K562 (cell line): ENCODE data around the gene NPC1. TPM values are rescaled to one million over a fixed set of nuclear protein-coding genes. Genes with fewer than 3 reads are reported as not detected.
A peak's percentile ranks its signal among the peaks of the same experiment; 100 is the strongest.

Experiments
- ATAC-seq: fragments of 200-7000 bp; cut with Tn5 transposase; 3 replicates; pipeline ENCODE4 v1.9.1; 2020; ENCODE audit warnings: moderate library complexity
- BruUV-seq: library from RNA; stranded (reverse); fragments of 400-500 nt; replicated peaks from 2 replicates; lab custom pipeline; 2021; lab: Mats Ljungman, UMichigan
- CTCF ChIA-PET: fragments of 300-600 bp; formaldehyde crosslinking; extraction: SDS; loops from one replicate; lab custom pipeline; 2021; ENCODE audit warnings: low intra/inter-chr PET ratio; lab: Yijun Ruan, JAX
- POLR2A ChIA-PET: fragments of 300-600, 350-650 bp; sonication (Branson Sonifier 250); formaldehyde crosslinking; extraction: SDS; loops from one replicate; lab custom pipeline; 2021; ENCODE audit warnings: antibody characterized with exemption, inconsistent platforms; lab: Yijun Ruan, JAX
- DNase-seq, 4 experiments: peaks; one replicate each; pipeline versions ENCODE4 v3.0.0 to v3.0.0-alpha.2; 2011 to 2018; ENCODE audit warnings: low spot score in 3 of 4, mixed read lengths in 3 of 4; ENCODE audit errors: extremely low read depth in 1 of 4
- FAIRE-seq: peaks from 2 replicates; lab custom pipeline; 2011; peaks lifted over from hg19 to GRCh38; lab: Jason Lieb, UNC
- H2AFZ ChIP-seq: 2 replicates; pipeline ENCODE4 v1.6.0; 2011; ENCODE audit warnings: low read depth, low read length, control low read depth, inconsistent platforms
- H3K27ac ChIP-seq: fragments of 200-600 bp; 3 replicates; pipeline ENCODE4 v1.8.0; 2011; ENCODE audit warnings: low read depth, mild to moderate bottlenecking, control low read depth, inconsistent platforms, low read length, moderate library complexity, mixed read lengths; ENCODE audit errors: extremely low read depth
- H3K27me3 ChIP-seq, 2 experiments: fragments of 300-600 bp in 1 of 2; 2 replicates in 1 of 2; 3 replicates in 1 of 2; pipeline versions ENCODE4 v1.6.0 to v1.8.0; 2011; ENCODE audit warnings: inconsistent platforms in 2 of 2, low read length in 2 of 2, mild to moderate bottlenecking in 1 of 2, mixed read lengths in 1 of 2, moderate library complexity in 1 of 2; ENCODE audit not compliant: control insufficient read depth in 2 of 2, insufficient read depth in 2 of 2
- H3K36me3 ChIP-seq: fragments of 300-600 bp; 3 replicates; pipeline ENCODE4 v1.8.0; 2011; ENCODE audit warnings: mild to moderate bottlenecking, low read length, inconsistent platforms; ENCODE audit not compliant: control insufficient read depth, insufficient read depth
- H3K4me1 ChIP-seq, 2 experiments: fragments of 200-600 bp in 1 of 2; replicated peaks in 1 of 2; 2 replicates in 1 of 2; 3 replicates in 1 of 2; pipeline versions ENCODE4 v1.5.1 to v1.8.0; 2011; ENCODE audit warnings: inconsistent platforms in 2 of 2, low read length in 2 of 2, mild to moderate bottlenecking in 1 of 2, mixed read lengths in 1 of 2, moderate library complexity in 1 of 2; ENCODE audit not compliant: control insufficient read depth in 2 of 2, insufficient read depth in 2 of 2
- H3K4me2 ChIP-seq: 2 replicates; pipeline ENCODE4 v1.6.1; 2011; ENCODE audit warnings: low read length, control low read depth, inconsistent platforms, mixed read lengths; ENCODE audit not compliant: insufficient read depth
- H3K4me3 ChIP-seq: fragments of 200-600 bp; sonication (generic), shearing (Covaris generic); 2 replicates; pipeline ENCODE4 v1.5.1; 2016; ENCODE audit warnings: control low read depth, inconsistent platforms
- H3K79me2 ChIP-seq: fragments of 200-600 bp; 3 replicates; pipeline ENCODE4 v1.8.0; 2011; ENCODE audit warnings: low read length, inconsistent platforms; ENCODE audit not compliant: control insufficient read depth, insufficient read depth
- H3K9ac ChIP-seq, 2 experiments: 2 replicates each; pipeline versions ENCODE4 v1.6.0 to v1.6.1; 2011; ENCODE audit warnings: low read depth in 2 of 2, low read length in 2 of 2, control low read depth in 1 of 2, inconsistent platforms in 1 of 2, mild to moderate bottlenecking in 1 of 2, mixed read lengths in 1 of 2; ENCODE audit not compliant: insufficient read depth in 1 of 2
- H3K9me1 ChIP-seq: one replicate; pipeline ENCODE4 v1.6.0; 2011; ENCODE audit warnings: inconsistent platforms, mild to moderate bottlenecking, low read length, moderate library complexity; ENCODE audit not compliant: control insufficient read depth, insufficient read depth
- H3K9me3 ChIP-seq: replicated peaks from 2 replicates; pipeline ENCODE4 v1.5.1; 2011; ENCODE audit warnings: low read depth, low read length, inconsistent platforms; ENCODE audit not compliant: control insufficient read depth, insufficient read depth
- H4K20me1 ChIP-seq: replicated peaks from 2 replicates; pipeline ENCODE4 v1.6.1; 2011; ENCODE audit warnings: low read length, inconsistent platforms, mixed read lengths; ENCODE audit not compliant: control insufficient read depth, insufficient read depth
- C11orf30 ChIP-seq: fragments of 450-650 bp; IDR thresholded peaks from 2 replicates; pipeline ENCODE4 v1.6.1; 2016; ENCODE audit warnings: low read depth, mild to moderate bottlenecking
- CHAMP1 ChIP-seq: fragments of 450-650 bp; IDR thresholded peaks from 2 replicates; pipeline ENCODE4 v1.6.1; 2016; ENCODE audit warnings: mild to moderate bottlenecking
- MAFF ChIP-seq: IDR thresholded peaks from 2 replicates; pipeline ENCODE4 v1.6.1; 2012; ENCODE audit warnings: low read length, improper control_type of control experiment
- MAFG ChIP-seq: fragments of 450-650 bp; conservative IDR thresholded peaks from 2 replicates; pipeline ENCODE4 v1.6.1; 2016; ENCODE audit warnings: missing genetic modification characterization, missing compliant biosample characterization
- MAFK ChIP-seq: IDR thresholded peaks from 2 replicates; pipeline ENCODE4 v1.6.1; 2011; ENCODE audit warnings: low read length, improper control_type of control experiment
- NR1H2 ChIP-seq: sonication (generic); formaldehyde crosslinking; IDR thresholded peaks from 2 replicates; pipeline ENCODE4 v1.4.0; 2020; ENCODE audit warnings: mild to moderate bottlenecking, missing genetic modification reagents
- PYGO2 ChIP-seq: fragments of 450-650 bp; IDR thresholded peaks from 2 replicates; pipeline ENCODE4 v1.6.1; 2016; ENCODE audit warnings: mild to moderate bottlenecking, missing genetic modification characterization, moderate library complexity, missing compliant biosample characterization
- SMARCC2 ChIP-seq: fragments of 450-650 bp; IDR thresholded peaks from 2 replicates; pipeline ENCODE4 v1.6.1; 2017; ENCODE audit warnings: antibody characterized with exemption, moderate library complexity, mild to moderate bottlenecking, low read depth
- ZNF239 ChIP-seq: fragments of 250-450 bp; sonication (Bioruptor Pico); IDR thresholded peaks from 2 replicates; pipeline ENCODE4 v1.4.0; 2020; ENCODE audit warnings: mild to moderate bottlenecking
- ZNF316 ChIP-seq: fragments of 450-650 bp; IDR thresholded peaks from 2 replicates; pipeline ENCODE4 v1.6.1; 2016
- ZNF57 ChIP-seq: fragments of 450-650 bp; formaldehyde crosslinking; IDR thresholded peaks from 2 replicates; pipeline ENCODE4 v1.4.0; 2020; ENCODE audit warnings: mild to moderate bottlenecking, moderate library complexity
- ZNF699 ChIP-seq: fragments of 250-450 bp; sonication (Bioruptor Pico); IDR thresholded peaks from 2 replicates; pipeline ENCODE4 v1.8.0; 2021; ENCODE audit warnings: mild to moderate bottlenecking, moderate library complexity; ENCODE audit not compliant: insufficient replicate concordance
- WGBS: fragments of 100-300 bp; shearing (Covaris generic); methylation state at CpG from one replicate; pipeline ENCODE4 v1.1.6; 2016; ENCODE audit warnings: low coverage, mixed read lengths; ENCODE audit not compliant: insufficient coverage; ENCODE audit errors: missing lambda C conversion rate; 5-methylcytosine and 5-hydroxymethylcytosine counted together
- in situ Hi-C: fragments of 300-500 bp; cut with MboI; formaldehyde crosslinking; loops from 4 replicates; pipeline ENCODE4 v1.15.0; 2018; ENCODE audit warnings: inconsistent platforms, mixed read lengths
- intact Hi-C: fragments of 100-400 bp; cut with micrococcal nuclease; formaldehyde crosslinking; loops from 2 replicates; pipeline ENCODE4 v1.14.2; 2022
- polyA plus RNA-seq, 8 experiments: library from polyadenylated mRNA; depleted of rRNA in 4 of 8; stranded (reverse) in 5 of 8; unstranded in 3 of 8; fragments of >200 nt; fragmentation: Nextera tagmentation in 2 of 8; fragmentation: Illumina TruSeq in 1 of 8; extraction: Ambion mirVana in 2 of 8; extraction: Trizol in 1 of 8; gene quantifications; 2 replicates each; pipeline versions ENCODE4 v1.2.1 to v1.2.3, GENCODE V29; 2011 to 2014; ENCODE audit warnings: inconsistent platforms in 1 of 8, missing spikeins in 1 of 8
- total RNA-seq, 7 experiments: library from RNA; depleted of rRNA in 6 of 7; stranded (reverse); fragments of >200 nt in 6 of 7; fragmentation: Illumina TruSeq in 2 of 7; extraction: Trizol in 2 of 7; gene quantifications; 2 replicates each; pipeline versions ENCODE4 v1.2.1 to v1.2.3, GENCODE V29; 2011 to 2021; ENCODE audit warnings: low replicate concordance in 1 of 7

NPC1 gene
- total and polyA plus RNA-seq, 9 of the 15 experiments (the other 6 are each of a cell fraction or from before 2014, with no cell fraction given) = 17.1 to 45.9 (median 27.6) TPM

- peak; percentile 29; the same call in 2 of the 3 replicates for ATAC-seq
These were observed 11.5 kb downstream of the NPC1 start for GRCh38 chr18:23574611-23575308.

More at GRCh38 chr18:23574611-23575308, 11.5 kb downstream of the NPC1 start:
- no peaks in the 10 kb centered on the region; the same call in 1 of the 2 replicates for H4K20me1 ChIP-seq
- no peaks in the 10 kb centered on the region; the same call in 2 of the 3 replicates for H3K79me2 ChIP-seq
- H3K4me2 ChIP-seq = no peak overlapping the region
- CTCF ChIA-PET = no interaction called here
- peaks cover 0 to 9% of the 10 kb centered on the region in 2 experiments; a peak in 3 of 5 replicates for H3K4me1 ChIP-seq
- H3K36me3 ChIP-seq = peaks cover 54% of the 10 kb centered on the region
- no peaks in the 10 kb centered on the region for H3K27me3 ChIP-seq
- DNase-seq = no peak
- H3K9me3 ChIP-seq = no peaks in the 10 kb centered on the region
- BruUV-seq = no TSS peak
- no peaks in the 10 kb centered on the region for H3K9me1 ChIP-seq
- FAIRE-seq = peak; percentile 48
- H3K9ac ChIP-seq = peak overlapping the region in 1 of 2 experiments; percentile 67; a peak in 1 of 4 replicates
- H3K4me3 ChIP-seq = no peak overlapping the region
- intact Hi-C loops = no loop called here
- H3K27ac ChIP-seq = no peak overlapping the region
- no peak for TF ChIP-seq NR1H2 (CRISPR knock-in tag)
- no peak for TF ChIP-seq PYGO2 (tag)
- TF ChIP-seq ZNF57 (CRISPR knock-in tag) = no peak
- no peak for TF ChIP-seq ZNF239 (CRISPR knock-in tag)
- TF ChIP-seq MAFG (tag) = peak; percentile 65
- TF ChIP-seq ZNF699 (CRISPR knock-in tag) = no peak
- TF ChIP-seq CHAMP1 = no peak
- TF ChIP-seq ZNF316 = peak; percentile 83
- TF ChIP-seq MAFK = peak; percentile 67; the same call in 1 of the 2 replicates
- TF ChIP-seq MAFF = peak; percentile 66
- TF ChIP-seq C11orf30 = peak; percentile 78
- no peak for TF ChIP-seq SMARCC2
- WGBS = 72% methylated on average over 5 of the region's 5 CpGs
- POLR2A ChIA-PET = interaction anchor here (1.2 kb wide), 1 partner anchor 10 kb away, joined by 3 read pairs; no protein-coding TSS in a partner anchor
- in situ Hi-C loops = no loop called here
- H2AFZ ChIP-seq = no peak overlapping the region
